ENCODE measurements around the gene MYL3. TPM values are rescaled to one million over a fixed set of nuclear protein-coding genes. Genes with fewer than 3 reads are reported as not detected.
"Not testable (repeated sequence)": the region's sequence is repeated elsewhere in the genome, so short reads cannot be mapped to it uniquely, and the experiment has no call there.

Gene MYL3
- polyA plus RNA-seq, 2 of the 4 experiments (the other 2 are of a cell fraction) = 0.25 TPM; not detected in 1

GRCh38 chr3:46823314-46823713 is 39.9 kb downstream of the MYL3 start:
- H3K4me2 ChIP-seq; CTCF ChIA-PET; DNase-seq (ENCODE audit: low read depth in 1 of 2, low spot score in 1 of 2); H3K4me1 ChIP-seq; H3K27ac ChIP-seq; FAIRE-seq; ATAC-seq; H3K4me3 ChIP-seq; POLR2A ChIA-PET: not testable (repeated sequence)
- peak; percentile 62 for TF ChIP-seq ZFP36 (IDR thresholded peaks at IDR 0.05; ENCODE audit: borderline replicate concordance, partially characterized antibody)
- peaks cover 11% of the 10 kb centered on the region; the same call in 2 of the 3 replicates for H3K9me3 ChIP-seq

GRCh38 chr3:46821553-46821952 is 41.7 kb downstream of the MYL3 start:
- ChIA-PET POLR2A (no interaction called here), CTCF (no interaction called here)
- no peak for FAIRE-seq
- DNase-seq (ENCODE audit: low read depth in 1 of 2, low spot score in 1 of 2) = no peak
- 0% methylated on average over 1 of the region's 1 CpG for WGBS (ENCODE audit: missing lambda C conversion rate)
- Histone ChIP-seq H3K4me3 (no peak overlapping the region), H3K27ac (no peak overlapping the region), H3K4me1 (no peaks in the 10 kb centered on the region), H3K4me2 (no peak overlapping the region), H3K9me3 (peaks cover 11% of the 10 kb centered on the region; the same call in 2 of the 3 replicates)
- ATAC-seq = no peak
- TF ChIP-seq REST (IDR thresholded peaks at IDR 0.05) (no peak), RAD21 (conservative IDR thresholded peaks at IDR 0.05 in 1 of 2, IDR thresholded peaks at IDR 0.05 in 1 of 2) (no peak), E2F6 (IDR thresholded peaks at IDR 0.05; ENCODE audit: borderline replicate concordance, low read depth) (no peak), NPAS2 (CRISPR knock-in tag; IDR thresholded peaks at IDR 0.05; ENCODE audit: borderline replicate concordance) (no peak), PBX3 (IDR thresholded peaks at IDR 0.05) (no peak), PHF8 (IDR thresholded peaks at IDR 0.05; ENCODE audit: borderline replicate concordance, low read depth) (no peak), ZFP36 (IDR thresholded peaks at IDR 0.05; ENCODE audit: borderline replicate concordance, partially characterized antibody) (no peak), HOXA7 (CRISPR knock-in tag; IDR thresholded peaks at IDR 0.05) (no peak), TP53 (CRISPR knock-in tag; IDR thresholded peaks at IDR 0.05) (no peak)

GRCh38 chr3:46820852-46821251 is 42.4 kb downstream of the MYL3 start:
- FAIRE-seq (no peak), DNase-seq (ENCODE audit: low read depth in 1 of 2, low spot score in 1 of 2) (no peak), ATAC-seq (no peak)
- no peak overlapping the region for H3K4me3 ChIP-seq
- H3K9me3 ChIP-seq = peaks cover 11% of the 10 kb centered on the region; the same call in 2 of the 3 replicates
- no peaks in the 10 kb centered on the region for H3K4me1 ChIP-seq
- H3K4me2 ChIP-seq = no peak overlapping the region
- ChIA-PET POLR2A (no interaction called here), CTCF (interaction anchor here (1.5 kb wide), 1 partner anchor 45 kb away, joined by 3 read pairs; no protein-coding TSS in a partner anchor)
- no peak overlapping the region for H3K27ac ChIP-seq
- TF ChIP-seq RCOR1 (IDR thresholded peaks at IDR 0.05; ENCODE audit: low read depth, low read length) = no peak
- no peak for TF ChIP-seq RFX5 (IDR thresholded peaks at IDR 0.05)

GRCh38 chr3:46812237-46812791 is 50.9 kb downstream of the MYL3 start:
- TF ChIP-seq E2F6 (IDR thresholded peaks at IDR 0.05; ENCODE audit: borderline replicate concordance, low read depth) (peak; percentile 86; the same call in 1 of the 2 replicates), POLR2AphosphoS2 (conservative IDR thresholded peaks at IDR 0.05; ENCODE audit: low read length) (no peak), MAX (IDR thresholded peaks at IDR 0.05) (peak; percentile 55), SMC3 (IDR thresholded peaks at IDR 0.05) (no peak)
- DNase-seq (ENCODE audit: low read depth in 1 of 2, low spot score in 1 of 2) = peak; percentile 21
- 35% methylated on average over 5 of the region's 46 CpGs for WGBS (ENCODE audit: missing lambda C conversion rate)
- POLR2A ChIA-PET = no interaction called here
- Histone ChIP-seq H3K4me1 (no peaks in the 10 kb centered on the region), H3K4me2 (peak overlapping the region; percentile 73), H3K27ac (peak overlapping the region in 1 of 2 experiments; percentile 63; a peak in 3 of 6 replicates), H3K4me3 (peak overlapping the region; percentile 28), H3K9me3 (no peaks in the 10 kb centered on the region)
- FAIRE-seq = no peak
- ATAC-seq = peak; percentile 87 to 94
- CTCF ChIA-PET = no interaction called here

All from A549 (cell line).